ENCODE measurements around the gene GTF3C2. TPM values are rescaled to one million over a fixed set of nuclear protein-coding genes. Genes with fewer than 3 reads are reported as not detected.

GTF3C2 gene
- total RNA-seq, 1 donor: 33.4 TPM

DNA sequence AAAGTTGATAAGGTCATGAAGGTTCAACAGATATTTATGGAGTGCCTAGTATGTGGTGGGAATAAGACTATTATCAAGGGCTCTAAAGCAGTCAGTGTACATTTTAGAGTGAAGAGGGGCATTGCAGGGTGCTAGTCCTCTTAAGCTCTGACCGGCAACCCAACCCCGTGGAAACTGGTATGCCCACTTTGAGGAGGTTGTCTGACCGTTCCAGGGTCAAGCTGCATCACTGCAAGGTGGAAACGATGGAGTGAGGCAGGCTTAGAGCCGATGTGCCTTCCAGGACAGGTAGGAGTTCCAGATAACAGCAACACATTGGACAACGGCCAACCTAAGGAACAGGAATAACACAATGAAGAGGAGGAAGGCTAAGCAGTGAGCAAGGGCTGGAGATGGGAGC lies 46.9 kb downstream of the GTF3C2 start:
- H3K4me3 ChIP-seq (ENCODE audit: low read depth, low read length): no peak overlapping the region
- no peak for DNase-seq (ENCODE audit: low read depth)
- TF ChIP-seq, protein P1, sequence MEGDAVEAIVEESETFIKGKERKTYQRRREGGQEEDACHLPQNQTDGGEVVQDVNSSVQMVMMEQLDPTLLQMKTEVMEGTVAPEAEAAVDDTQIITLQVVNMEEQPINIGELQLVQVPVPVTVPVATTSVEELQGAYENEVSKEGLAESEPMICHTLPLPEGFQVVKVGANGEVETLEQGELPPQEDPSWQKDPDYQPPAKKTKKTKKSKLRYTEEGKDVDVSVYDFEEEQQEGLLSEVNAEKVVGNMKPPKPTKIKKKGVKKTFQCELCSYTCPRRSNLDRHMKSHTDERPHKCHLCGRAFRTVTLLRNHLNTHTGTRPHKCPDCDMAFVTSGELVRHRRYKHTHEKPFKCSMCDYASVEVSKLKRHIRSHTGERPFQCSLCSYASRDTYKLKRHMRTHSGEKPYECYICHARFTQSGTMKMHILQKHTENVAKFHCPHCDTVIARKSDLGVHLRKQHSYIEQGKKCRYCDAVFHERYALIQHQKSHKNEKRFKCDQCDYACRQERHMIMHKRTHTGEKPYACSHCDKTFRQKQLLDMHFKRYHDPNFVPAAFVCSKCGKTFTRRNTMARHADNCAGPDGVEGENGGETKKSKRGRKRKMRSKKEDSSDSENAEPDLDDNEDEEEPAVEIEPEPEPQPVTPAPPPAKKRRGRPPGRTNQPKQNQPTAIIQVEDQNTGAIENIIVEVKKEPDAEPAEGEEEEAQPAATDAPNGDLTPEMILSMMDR (IDR thresholded peaks at IDR 0.05; ENCODE audit: insufficient read depth, low read length): no peak

DNA sequence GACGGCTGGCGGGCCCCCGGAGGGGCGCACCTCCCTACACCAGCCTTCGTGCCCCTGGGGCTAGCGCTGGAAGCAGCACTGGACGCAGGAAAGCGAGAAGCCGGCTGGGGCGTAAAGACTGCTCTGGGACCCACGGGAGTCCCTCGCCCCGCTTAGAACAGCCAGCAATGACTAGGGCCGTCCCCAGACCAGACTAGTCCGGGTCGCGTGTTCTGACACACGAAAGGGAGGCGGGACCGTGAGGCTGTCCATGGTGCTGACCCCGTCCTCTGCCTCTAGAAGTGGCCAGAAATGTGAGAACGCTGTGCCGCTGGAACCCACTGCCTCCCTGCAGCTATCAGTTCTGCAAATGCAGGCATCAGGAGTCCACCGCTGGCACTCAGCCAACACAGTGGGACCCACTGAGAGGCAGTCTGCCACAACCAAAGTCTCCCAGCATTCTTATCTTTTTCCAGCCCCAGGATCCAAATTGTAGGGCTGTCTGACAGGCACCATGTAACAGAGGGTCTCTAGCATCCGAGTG lies 48.1 kb downstream of the GTF3C2 start, which contains the start of gene UCN:
Gene UCN (minus strand): TSS at position 87 of the 523 bp plus-strand sequence. CDS start 550 bp downstream, outside the sequence.
- DNase-seq (ENCODE audit: low read depth): peak; percentile 36

DNA sequence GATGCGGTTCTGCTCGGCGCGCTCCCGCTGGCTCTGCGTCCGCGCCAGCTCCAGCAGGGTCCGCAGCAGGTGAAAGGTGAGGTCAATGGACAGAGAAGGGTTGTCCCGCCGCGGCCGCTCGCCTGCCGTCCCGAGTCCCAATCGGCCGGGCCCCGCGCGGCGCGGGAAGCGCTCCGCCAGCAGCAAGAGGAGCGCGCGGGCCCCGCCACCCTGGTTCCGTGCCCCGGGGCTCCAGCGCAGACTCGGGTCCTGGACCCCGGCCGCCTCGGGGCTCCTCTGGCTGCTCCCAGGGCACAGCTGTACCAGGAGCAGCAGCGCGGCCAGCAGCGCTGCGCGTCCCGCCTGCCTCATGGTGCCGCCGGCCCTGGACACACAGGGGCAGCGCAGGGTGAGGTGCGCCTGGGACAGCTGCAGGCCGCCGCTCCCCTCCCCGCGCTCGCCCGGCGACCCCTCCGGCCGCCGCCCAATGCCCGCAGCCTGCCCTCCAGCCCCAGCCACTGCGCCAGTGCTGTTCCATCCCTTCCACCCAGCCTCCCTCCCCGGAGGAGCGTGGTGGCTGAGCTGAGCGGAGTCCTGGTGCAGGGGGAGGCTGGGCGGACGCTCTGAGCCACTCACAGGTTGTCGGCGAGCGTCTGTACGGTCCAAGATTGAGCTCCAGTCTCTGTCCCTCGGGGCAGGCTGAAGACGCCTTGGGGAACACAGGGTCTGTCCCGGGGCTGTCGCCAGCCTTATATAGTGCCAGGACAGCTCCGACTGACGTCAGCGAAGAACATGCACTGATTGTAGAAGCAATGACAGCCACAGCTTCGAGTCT lies 48.8 kb downstream of the GTF3C2 start:
- TF ChIP-seq, protein P1 (IDR thresholded peaks at IDR 0.05; ENCODE audit: insufficient read depth, low read length): no peak
- no peak overlapping the region for H3K4me3 ChIP-seq (ENCODE audit: low read depth, low read length)
- no peak for DNase-seq (ENCODE audit: low read depth)

More for the DNA sequence above, 48.1 kb downstream of the GTF3C2 start, which contains the start of gene UCN:
- H3K4me3 ChIP-seq (ENCODE audit: low read depth, low read length): no peak within 1 kb of the TSS
- TF ChIP-seq, protein P1 (IDR thresholded peaks at IDR 0.05; ENCODE audit: insufficient read depth, low read length): no peak

DNA sequence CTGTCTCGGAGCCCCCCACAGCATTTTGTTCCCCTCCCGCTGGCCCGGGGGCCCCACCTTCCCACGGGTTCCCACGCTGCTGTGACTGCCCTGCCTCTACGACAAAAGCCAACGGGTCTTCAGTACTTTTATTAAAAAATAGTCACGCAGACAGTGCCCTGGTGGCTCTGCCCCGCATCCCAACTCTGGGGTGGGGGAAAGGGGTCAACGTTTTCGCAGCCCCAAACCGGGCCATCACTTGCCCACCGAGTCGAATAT lies 49.3 kb downstream of the GTF3C2 start:
- TF ChIP-seq, protein P1 (IDR thresholded peaks at IDR 0.05; ENCODE audit: insufficient read depth, low read length): no peak
- H3K4me3 ChIP-seq (ENCODE audit: low read depth, low read length): no peak overlapping the region
- DNase-seq (ENCODE audit: low read depth): no peak

DNA sequence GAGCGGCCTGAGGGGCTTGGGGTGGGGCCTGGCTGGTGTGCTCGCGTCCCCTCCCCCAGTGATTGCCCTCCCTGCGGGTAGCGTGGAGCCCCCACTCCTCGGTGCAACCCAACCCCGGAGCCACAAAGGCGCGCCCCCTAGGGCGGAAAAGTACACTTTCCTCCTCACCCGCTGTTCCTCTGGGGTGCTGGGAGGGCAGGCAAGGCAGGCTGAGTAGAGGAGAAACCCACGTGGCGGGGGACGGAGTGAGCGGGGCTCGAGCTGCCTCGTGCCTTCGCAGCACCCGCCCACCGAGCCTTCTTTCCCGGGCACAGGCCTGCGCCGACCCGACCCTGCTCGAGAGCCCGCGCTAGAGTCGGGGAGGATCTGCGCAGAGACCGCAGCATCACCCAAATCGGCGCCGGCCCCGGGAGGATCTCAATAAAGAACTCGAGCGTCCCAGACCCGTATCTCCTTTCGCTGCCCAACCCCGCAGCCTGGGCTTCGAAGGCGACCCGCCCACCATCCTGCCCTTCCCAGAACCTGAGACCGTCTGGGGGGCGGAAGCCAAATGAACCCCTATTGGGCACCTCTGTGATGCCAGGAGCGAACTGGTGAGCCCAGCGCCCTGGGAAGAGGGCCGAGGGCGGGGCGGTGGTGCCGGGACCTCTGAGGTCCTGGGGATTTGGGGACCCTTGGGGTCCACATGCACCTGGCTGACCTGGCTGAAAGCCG lies 49.8 kb downstream of the GTF3C2 start:
- H3K4me3 ChIP-seq (ENCODE audit: low read depth, low read length): no peak overlapping the region
- no peak for DNase-seq (ENCODE audit: low read depth)
- TF ChIP-seq, protein P1 (IDR thresholded peaks at IDR 0.05; ENCODE audit: insufficient read depth, low read length): no peak

DNA sequence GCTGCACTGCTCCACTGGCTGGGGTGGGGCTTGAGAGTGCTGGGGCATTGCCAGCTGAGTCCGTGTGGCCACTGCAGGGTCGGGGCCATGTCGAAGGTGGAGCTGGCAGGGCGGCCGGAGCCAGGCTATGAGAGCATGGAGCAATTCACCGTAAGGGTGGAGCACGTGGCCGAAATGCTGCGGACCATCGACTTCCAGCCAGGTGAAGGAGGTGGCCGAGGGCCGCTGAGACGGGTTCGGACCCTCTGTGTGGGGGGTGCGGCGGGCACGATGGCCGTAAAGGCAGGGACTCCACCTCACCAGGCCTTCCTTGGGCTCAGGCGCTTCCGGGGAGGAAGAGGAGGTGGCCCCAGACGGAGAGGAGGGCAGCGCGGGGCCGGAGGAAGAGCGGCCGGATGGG lies 50.4 kb downstream of the GTF3C2 start:
- no peak for DNase-seq (ENCODE audit: low read depth)
- TF ChIP-seq, protein P1 (IDR thresholded peaks at IDR 0.05; ENCODE audit: insufficient read depth, low read length): no peak

More for the DNA sequence above, 50.4 kb downstream of the GTF3C2 start:
- H3K4me3 ChIP-seq (ENCODE audit: low read depth, low read length): no peak overlapping the region

Measured in fibroblast of the aortic adventitia (primary cell).